HepG2 (cell line): ENCODE measurements around the gene ZNF581. TPM values are rescaled to one million over a fixed set of nuclear protein-coding genes. Genes with fewer than 3 reads are reported as not detected.

Source experiments
- ARID2 ChIP-seq: sonication (generic); formaldehyde crosslinking; IDR thresholded peaks from 2 replicates; pipeline ENCODE4 v1.8.1; 2022; ENCODE audit warnings: mild to moderate bottlenecking, missing genetic modification reagents, borderline replicate concordance
- CBX2 ChIP-seq, 2 experiments: fragments of 200-600 bp in 1 of 2; sonication (generic); formaldehyde crosslinking in 1 of 2; IDR thresholded peaks; 2 replicates each; pipeline versions ENCODE4 v1.7.0 to v1.8.1; 2018 to 2022; ENCODE audit warnings: low read depth in 2 of 2, low read length in 1 of 2, mild to moderate bottlenecking in 1 of 2, missing genetic modification reagents in 1 of 2
- FOXK1 ChIP-seq: sonication (generic); formaldehyde crosslinking; IDR thresholded peaks from 2 replicates; pipeline ENCODE4 v1.4.0; 2020; ENCODE audit warnings: low read depth, missing genetic modification reagents, borderline replicate concordance
- MATR3 ChIP-seq: sonication (generic); formaldehyde crosslinking; IDR thresholded peaks from 2 replicates; pipeline ENCODE4 v1.4.0; 2020; ENCODE audit warnings: missing genetic modification reagents
- TCF7L2 ChIP-seq: IDR thresholded peaks from 2 replicates; pipeline ENCODE4 v1.6.1; 2011; ENCODE audit warnings: mild to moderate bottlenecking, low read depth, low read length, moderate library complexity
- ZNF17 ChIP-seq: sonication (generic); formaldehyde crosslinking; IDR thresholded peaks from 2 replicates; pipeline ENCODE4 v1.5.0; 2020; ENCODE audit warnings: mild to moderate bottlenecking, missing genetic modification reagents
- ZNF331 ChIP-seq: sonication (generic); formaldehyde crosslinking; IDR thresholded peaks from 2 replicates; pipeline ENCODE4 v1.4.0; 2020; ENCODE audit warnings: missing genetic modification reagents
- ZNF337 ChIP-seq: sonication (generic); formaldehyde crosslinking; IDR thresholded peaks from 2 replicates; pipeline ENCODE4 v1.5.1; 2020; ENCODE audit warnings: missing genetic modification reagents, low read depth, mild to moderate bottlenecking, borderline replicate concordance
- ZNF564 ChIP-seq: sonication (generic); formaldehyde crosslinking; IDR thresholded peaks from 2 replicates; pipeline ENCODE4 v1.8.1; 2023; ENCODE audit warnings: mild to moderate bottlenecking, missing genetic modification reagents
- ZNF724P ChIP-seq: sonication (generic); formaldehyde crosslinking; IDR thresholded peaks from 2 replicates; pipeline ENCODE4 v1.8.0; 2022; ENCODE audit warnings: missing genetic modification reagents, borderline replicate concordance
- ZNF772 ChIP-seq: sonication (generic); formaldehyde crosslinking; IDR thresholded peaks from 2 replicates; pipeline ENCODE4 v1.5.0; 2020; ENCODE audit warnings: mild to moderate bottlenecking, missing genetic modification reagents
- ZNF780A ChIP-seq: sonication (generic); formaldehyde crosslinking; IDR thresholded peaks from 2 replicates; pipeline ENCODE4 v1.8.0; 2022; ENCODE audit warnings: mild to moderate bottlenecking, missing genetic modification reagents, moderate library complexity
- polyA plus RNA-seq, 8 experiments: library from polyadenylated mRNA; depleted of rRNA in 3 of 8; stranded (reverse) in 7 of 8; unstranded in 1 of 8; fragments of >200 nt; fragmentation: Illumina TruSeq in 4 of 8; extraction: Trizol in 4 of 8; gene quantifications; 2 replicates each; pipeline versions ENCODE4 v1.2.1 to v1.2.3, GENCODE V29; 2011 to 2016; ENCODE audit warnings: low read depth in 4 of 8, missing spikeins in 1 of 8, mixed read lengths in 1 of 8; ENCODE audit not compliant: insufficient read depth in 1 of 8
- total RNA-seq, 5 experiments: library from RNA; depleted of rRNA; stranded (reverse); fragments of >200 nt; fragmentation: Illumina TruSeq; extraction: Trizol; gene quantifications; 2 replicates each; pipeline ENCODE4 v1.2.3, GENCODE V29; 2016; ENCODE audit warnings: low read depth in 1 of 5
- TF ChIP-seq, protein P1 (sequence below): sonication (generic); formaldehyde crosslinking; IDR thresholded peaks from 2 replicates; pipeline ENCODE4 v1.8.1; 2023; ENCODE audit warnings: missing genetic modification reagents, mild to moderate bottlenecking, borderline replicate concordance
- TF ChIP-seq, protein P2 (sequence below): sonication (generic); IDR thresholded peaks from 2 replicates; pipeline ENCODE4 v1.6.1; 2016; ENCODE audit warnings: low read depth, borderline replicate concordance

Gene ZNF581
- total and polyA plus RNA-seq, 2 of the 13 experiments (the other 11 are each of a cell fraction or from before 2014, with no cell fraction given), result 19.6 to 49.5 TPM

DNA sequence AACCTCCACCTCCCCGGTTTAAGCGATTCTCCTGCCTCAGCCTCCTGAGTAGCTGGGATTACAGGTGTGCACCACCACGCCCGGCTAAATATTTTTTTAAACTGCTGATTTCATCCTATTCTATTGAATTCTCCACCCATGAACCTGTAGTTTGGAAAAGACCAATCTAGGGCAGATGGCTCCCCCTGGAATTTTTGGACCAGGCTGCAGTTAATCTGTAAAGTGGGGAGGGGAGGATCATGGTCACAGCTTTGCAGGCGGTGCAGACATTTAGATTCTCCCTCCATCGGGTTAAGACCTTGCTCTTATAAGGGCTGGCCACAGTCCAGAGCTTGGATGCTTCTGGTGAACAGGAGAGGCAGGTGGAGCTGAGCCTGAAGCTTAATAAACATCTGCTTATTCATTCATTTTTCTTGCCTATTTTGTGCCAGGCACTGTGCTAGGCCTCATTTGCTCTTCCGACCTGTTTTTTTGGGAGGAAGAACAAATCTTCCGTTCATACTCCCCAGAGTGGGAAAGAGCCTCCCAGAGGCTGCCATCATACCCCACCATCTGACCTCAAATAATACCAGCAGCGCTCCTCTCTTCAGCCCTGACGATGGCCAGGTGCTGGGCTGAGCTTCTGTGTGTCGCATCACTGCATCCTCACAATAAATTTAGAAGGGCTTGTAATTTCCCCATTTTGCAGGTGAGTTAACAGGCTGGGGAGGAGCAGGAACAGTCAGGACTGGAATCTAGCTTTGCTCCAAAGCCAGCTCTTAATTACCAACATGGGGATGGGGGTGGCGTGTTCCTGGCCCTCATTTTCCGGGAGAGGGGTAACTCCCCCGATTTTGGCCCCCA is 3.7 kb downstream of the ZNF581 start (continued):
- TF ChIP-seq ZNF564 (CRISPR knock-in tag) (no peak), ARID2 (CRISPR knock-in tag) (no peak), FOXK1 (CRISPR knock-in tag) (no peak), TCF7L2 (no peak), ZNF772 (CRISPR knock-in tag) (no peak), ZNF724P (CRISPR knock-in tag) (no peak), ZNF331 (no peak), MATR3 (CRISPR knock-in tag) (no peak), ZNF780A (CRISPR knock-in tag) (no peak), CBX2 (IDR thresholded peaks at IDR 0.05; ENCODE audit: low read depth, low read length) (no peak), CBX2 (CRISPR knock-in tag; IDR thresholded peaks at IDR 0.05; ENCODE audit: low read depth) (no peak), ZNF337 (CRISPR knock-in tag) (no peak), ZNF17 (CRISPR knock-in tag) (no peak)
- TF ChIP-seq, protein P1, sequence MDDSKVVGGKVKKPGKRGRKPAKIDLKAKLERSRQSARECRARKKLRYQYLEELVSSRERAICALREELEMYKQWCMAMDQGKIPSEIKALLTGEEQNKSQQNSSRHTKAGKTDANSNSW (CRISPR knock-in tag), result no peak
- TF ChIP-seq, protein P2, sequence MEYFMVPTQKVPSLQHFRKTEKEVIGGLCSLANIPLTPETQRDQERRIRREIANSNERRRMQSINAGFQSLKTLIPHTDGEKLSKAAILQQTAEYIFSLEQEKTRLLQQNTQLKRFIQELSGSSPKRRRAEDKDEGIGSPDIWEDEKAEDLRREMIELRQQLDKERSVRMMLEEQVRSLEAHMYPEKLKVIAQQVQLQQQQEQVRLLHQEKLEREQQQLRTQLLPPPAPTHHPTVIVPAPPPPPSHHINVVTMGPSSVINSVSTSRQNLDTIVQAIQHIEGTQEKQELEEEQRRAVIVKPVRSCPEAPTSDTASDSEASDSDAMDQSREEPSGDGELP, result 0 out of 2 replicates have a peak, but pooled peaks have one; percentile 7
